Neural cell (in vitro differentiated cells): ENCODE results near the gene LMAN2L. TPM values are rescaled to one million over a fixed set of nuclear protein-coding genes. Genes with fewer than 3 reads are reported as not detected.

Experiments used
- H2AFZ ChIP-seq: fragments of 200-600, 300-800 bp; sonication (generic), shearing (Covaris generic); 2 replicates; pipeline ENCODE4 v1.6.0; 2014; ENCODE audit warnings: low read depth, mild to moderate bottlenecking, antibody characterized with exemption, low read length, moderate library complexity
- H3F3A ChIP-seq: fragments of 200-600 bp; shearing (Covaris generic); 2 replicates; pipeline ENCODE4 v1.6.1; 2016; ENCODE audit warnings: mild to moderate bottlenecking, moderate library complexity, mixed read lengths, antibody characterized with exemption, low read length; ENCODE audit not compliant: insufficient read depth, poor library complexity, severe bottlenecking
- H3K27ac ChIP-seq: fragments of 200-600, 300-800 bp; sonication (generic), shearing (Covaris generic); 2 replicates; pipeline ENCODE4 v1.5.1; 2014; ENCODE audit warnings: mild to moderate bottlenecking, low read length, moderate library complexity
- H3K27me3 ChIP-seq: fragments of 300-800, 200-600 bp; sonication (generic), shearing (Covaris generic); 2 replicates; pipeline ENCODE4 v1.6.0; 2014; ENCODE audit warnings: mild to moderate bottlenecking, low read depth, low read length, moderate library complexity; ENCODE audit not compliant: insufficient read depth
- H3K36me3 ChIP-seq: fragments of 300-800, 200-600 bp; sonication (generic), shearing (Covaris generic); 2 replicates; pipeline ENCODE4 v1.5.1; 2014; ENCODE audit warnings: mild to moderate bottlenecking, antibody characterized with exemption, low read length, moderate library complexity; ENCODE audit not compliant: insufficient read depth
- H3K4me2 ChIP-seq: fragments of 300-800, 200-600 bp; sonication (generic), shearing (Covaris generic); 2 replicates; pipeline ENCODE4 v1.6.0; 2014; ENCODE audit warnings: mild to moderate bottlenecking, low read length
- H3K4me3 ChIP-seq: fragments of 300-800, 200-600 bp; sonication (generic), shearing (Covaris generic); 2 replicates; pipeline ENCODE4 v1.5.1; 2014; ENCODE audit warnings: mild to moderate bottlenecking, low read length, moderate library complexity
- H3K79me2 ChIP-seq: fragments of 200-600 bp; shearing (Covaris generic); replicated peaks from 2 replicates; pipeline ENCODE4 v1.6.0; 2014; ENCODE audit warnings: mild to moderate bottlenecking, low read length, moderate library complexity; ENCODE audit not compliant: insufficient read depth
- H3K9ac ChIP-seq: fragments of 300-800, 200-600 bp; sonication (generic), shearing (Covaris generic); 2 replicates; pipeline ENCODE4 v1.6.1; 2016; ENCODE audit warnings: mild to moderate bottlenecking, low read length, mixed read lengths
- H3K9me2 ChIP-seq: fragments of 200-600 bp; shearing (Covaris generic); 2 replicates; pipeline ENCODE4 v1.6.1; 2016; ENCODE audit warnings: mild to moderate bottlenecking, low read length, mixed read lengths; ENCODE audit not compliant: insufficient read depth
- H3K9me3 ChIP-seq: fragments of 200-600, 300-800 bp; sonication (generic), shearing (Covaris generic); 2 replicates; pipeline ENCODE4 v1.6.1; 2016; ENCODE audit warnings: mild to moderate bottlenecking, mixed run types, low read length, moderate library complexity, mixed read lengths
- H4K20me1 ChIP-seq: fragments of 200-600 bp; shearing (Covaris generic); 2 replicates; pipeline ENCODE4 v1.6.1; 2016; ENCODE audit warnings: mild to moderate bottlenecking, mixed run types; ENCODE audit not compliant: insufficient read depth
- CTCF ChIP-seq: fragments of 450-650 bp; IDR thresholded peaks from 2 replicates; pipeline ENCODE4 v1.5.1; 2014; ENCODE audit warnings: antibody characterized with exemption, mild to moderate bottlenecking, moderate library complexity; ENCODE audit not compliant: poor library complexity, severe bottlenecking
- EP300 ChIP-seq: fragments of 450-650 bp; conservative IDR thresholded peaks from 2 replicates; pipeline ENCODE4 v1.6.1; 2014; ENCODE audit warnings: antibody characterized with exemption, mild to moderate bottlenecking, moderate library complexity; ENCODE audit not compliant: poor library complexity, severe bottlenecking
- EZH2 ChIP-seq: fragments of 200-600, 300-800 bp; shearing (Covaris generic), sonication (generic); IDR thresholded peaks from 2 replicates; pipeline ENCODE4 v1.6.1; 2014; ENCODE audit warnings: antibody characterized with exemption, low read length, borderline replicate concordance, mild to moderate bottlenecking; ENCODE audit not compliant: insufficient read depth, poor library complexity, severe bottlenecking
- MXI1 ChIP-seq: fragments of 450-650 bp; conservative IDR thresholded peaks from 2 replicates; pipeline ENCODE4 v1.6.1; 2014; ENCODE audit warnings: antibody characterized with exemption, mild to moderate bottlenecking; ENCODE audit not compliant: poor library complexity, severe bottlenecking
- POLR2AphosphoS5 ChIP-seq: IDR thresholded peaks from 2 replicates; pipeline ENCODE4 v1.6.1; 2012
- RAD21 ChIP-seq: fragments of 450-650 bp; conservative IDR thresholded peaks from 2 replicates; pipeline ENCODE4 v1.6.1; 2014; ENCODE audit warnings: antibody characterized with exemption, mild to moderate bottlenecking, moderate library complexity
- REST ChIP-seq: IDR thresholded peaks from 2 replicates; pipeline ENCODE4 v1.6.1; 2012; ENCODE audit warnings: borderline replicate concordance
- SMC3 ChIP-seq: fragments of 450-650 bp; conservative IDR thresholded peaks from 2 replicates; pipeline ENCODE4 v1.6.1; 2014; ENCODE audit warnings: antibody characterized with exemption, mild to moderate bottlenecking, moderate library complexity; ENCODE audit not compliant: poor library complexity
- TAF1 ChIP-seq: IDR thresholded peaks from 2 replicates; pipeline ENCODE4 v1.6.1; 2012; ENCODE audit warnings: low read depth
- polyA plus RNA-seq: library from polyadenylated mRNA; depleted of rRNA; stranded (reverse); fragments of >200 nt; gene quantifications from 2 replicates; pipeline ENCODE4 v1.2.3, GENCODE V29; 2014

Gene LMAN2L
- polyA plus RNA-seq, 1 donor from 2014 or later = 41.3 TPM

DNA sequence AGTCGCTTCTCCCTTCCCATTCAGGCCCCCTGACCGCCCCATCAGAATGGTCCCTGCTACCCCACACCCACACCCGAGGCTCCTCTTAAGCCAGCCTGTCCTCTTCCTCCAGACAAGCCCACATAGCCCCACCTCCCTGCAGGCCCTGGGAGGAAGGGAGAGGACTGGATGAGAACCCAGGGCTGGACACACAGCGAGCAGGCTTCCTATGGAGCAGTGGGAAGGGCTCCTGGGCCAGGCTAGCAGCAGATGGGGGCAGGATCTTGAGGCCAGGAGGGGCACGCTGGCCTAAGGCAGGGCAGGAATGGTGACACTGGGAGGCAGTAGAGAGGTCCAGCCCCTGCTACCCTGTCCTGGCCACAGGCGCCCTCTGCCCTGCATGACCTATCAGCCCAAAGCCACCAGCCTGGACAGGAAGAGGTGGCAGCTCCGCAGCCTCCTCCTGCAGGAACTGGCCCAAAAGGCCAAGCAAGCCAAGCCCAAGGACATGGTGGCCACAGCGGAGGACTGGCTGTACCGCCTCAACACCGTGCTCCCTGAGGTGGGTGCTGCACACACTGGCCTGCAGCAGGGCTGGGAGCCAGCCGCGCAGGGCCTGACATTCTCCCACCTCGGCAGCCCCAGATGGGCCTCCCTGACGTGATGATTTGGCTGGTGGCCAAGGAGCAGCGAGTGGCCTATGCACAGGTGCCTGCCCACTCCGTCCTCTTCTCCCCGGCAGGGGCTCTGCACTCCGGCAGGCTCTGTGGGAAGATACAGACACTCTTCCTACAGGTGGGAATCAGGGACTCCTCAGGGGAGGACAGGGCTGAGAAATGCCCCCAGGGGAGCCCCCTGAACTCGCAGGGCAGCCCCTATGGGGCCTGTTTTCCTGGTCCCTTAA, 54.0 kb downstream of the LMAN2L start:
- Histone ChIP-seq H3K27ac (no peak overlapping the region), H3F3A (no peaks in the 10 kb centered on the region), H3K4me2 (no peak overlapping the region), H3K79me2 (no peaks in the 10 kb centered on the region), H4K20me1 (no peaks in the 10 kb centered on the region), H3K9me3 (no peaks in the 10 kb centered on the region), H3K9me2 (no peaks in the 10 kb centered on the region), H3K27me3 (no peaks in the 10 kb centered on the region), H3K36me3 (no peaks in the 10 kb centered on the region), H2AFZ (no peak overlapping the region), H3K4me3 (no peak overlapping the region), H3K9ac (no peak overlapping the region)
- TF ChIP-seq CTCF = no peak
- TF ChIP-seq SMC3 = no peak
- TF ChIP-seq MXI1 = no peak
- no peak for TF ChIP-seq EP300
- TF ChIP-seq REST = no peak
- no peak for TF ChIP-seq EZH2
- no peak for TF ChIP-seq POLR2AphosphoS5
- no peak for TF ChIP-seq TAF1
- TF ChIP-seq RAD21 = no peak

DNA sequence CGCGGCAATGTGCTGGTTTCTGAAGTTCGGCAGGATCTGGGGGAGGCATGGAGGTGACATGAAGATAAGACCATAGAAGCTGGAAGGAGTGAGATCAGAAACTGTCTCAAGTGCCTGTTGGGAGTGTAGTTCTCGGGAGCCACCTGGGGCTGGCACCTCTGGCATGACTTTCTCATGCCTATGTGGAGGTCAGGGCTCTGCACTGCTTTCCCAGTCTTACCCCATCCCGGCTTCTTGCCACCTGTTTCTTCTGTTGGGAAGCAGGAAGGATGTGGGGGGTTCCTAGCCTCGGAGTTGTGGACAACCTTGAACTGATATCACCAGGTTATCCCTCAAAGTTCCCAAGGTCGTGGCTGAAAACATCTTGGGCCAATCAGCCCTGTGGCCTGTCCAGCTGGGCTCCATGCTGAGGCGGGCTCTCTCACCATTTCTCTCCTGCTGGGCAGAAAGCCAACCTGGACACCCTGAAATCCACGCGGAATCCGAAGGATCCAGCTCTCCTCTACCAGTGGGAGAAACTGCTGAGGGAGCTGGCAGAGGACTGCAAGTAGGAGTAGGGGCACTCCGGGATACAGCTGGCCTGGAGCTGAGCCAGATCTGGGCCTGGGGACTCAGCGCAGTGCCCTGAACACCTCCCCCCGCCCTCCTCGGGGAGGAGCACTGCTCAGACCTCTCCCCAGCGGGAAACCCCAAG, 54.8 kb downstream of the LMAN2L start:
- Histone ChIP-seq H3K9me2 (no peaks in the 10 kb centered on the region), H3K4me3 (no peak overlapping the region), H3K4me2 (no peak overlapping the region), H3K27me3 (no peaks in the 10 kb centered on the region), H3K79me2 (no peaks in the 10 kb centered on the region), H3K36me3 (no peaks in the 10 kb centered on the region), H3K9me3 (no peaks in the 10 kb centered on the region), H2AFZ (no peak overlapping the region), H3K9ac (no peak overlapping the region), H3F3A (no peaks in the 10 kb centered on the region), H3K27ac (no peak overlapping the region), H4K20me1 (no peaks in the 10 kb centered on the region)
- TF ChIP-seq SMC3 (no peak), EZH2 (no peak), MXI1 (no peak), CTCF (no peak), RAD21 (no peak), REST (no peak), TAF1 (no peak), POLR2AphosphoS5 (no peak), EP300 (no peak)
